ENCODE measurements around the gene TPGS1. TPM values are rescaled to one million over a fixed set of nuclear protein-coding genes. Genes with fewer than 3 reads are reported as not detected.
A peak's percentile ranks its signal among the peaks of the same experiment; 100 is the strongest.

The TPGS1 gene
- 32.7 and 35.4 TPM in 2 replicates for total RNA-seq (2012; rRNA removed)

DNA sequence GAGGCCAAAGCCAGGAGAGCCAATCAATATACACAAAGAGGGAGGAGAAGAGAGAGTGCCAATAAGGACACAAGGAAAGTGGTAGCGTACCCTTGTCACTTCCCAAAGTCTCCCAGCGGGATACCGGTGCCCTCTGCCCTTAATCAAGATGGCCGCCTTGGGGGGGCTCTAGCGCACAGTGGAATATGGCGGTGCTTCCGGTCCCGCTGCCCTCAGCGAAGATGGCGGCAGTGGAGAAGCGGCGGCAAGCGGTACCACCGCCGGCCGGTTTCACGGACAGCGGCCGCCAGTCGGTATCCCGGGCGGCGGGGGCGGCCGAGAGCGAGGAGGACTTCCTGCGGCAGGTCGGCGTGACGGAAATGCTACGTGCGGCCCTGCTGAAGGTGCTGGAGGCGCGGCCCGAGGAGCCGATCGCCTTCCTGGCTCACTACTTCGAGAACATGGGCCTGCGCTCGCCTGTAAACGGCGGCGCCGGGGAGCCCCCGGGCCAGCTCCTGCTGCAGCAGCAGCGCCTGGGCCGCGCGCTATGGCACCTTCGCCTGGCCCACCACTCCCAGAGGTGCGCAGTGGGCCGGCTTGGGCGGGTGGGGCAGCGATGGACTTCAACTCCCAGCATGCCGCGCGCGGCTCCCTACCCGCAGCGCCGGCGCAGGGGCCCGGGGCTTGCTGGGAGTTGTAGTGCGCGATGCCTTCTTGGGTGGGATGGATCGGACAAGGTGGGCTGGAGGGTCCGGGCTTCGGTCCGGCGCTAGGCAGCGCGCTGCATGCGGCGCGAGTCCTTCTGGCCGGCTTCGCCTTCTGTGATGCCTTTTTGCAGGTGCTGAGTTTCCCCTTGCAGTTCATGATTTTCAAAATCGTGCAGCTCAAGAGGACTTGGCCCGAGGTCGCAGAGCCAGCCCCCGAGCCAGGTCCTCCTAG is at the start of gene TPGS1:
TSS of gene TPGS1 (plus strand) at position 212 of the 918 bp plus-strand sequence. CDS start at position 222, 10 bp downstream.
- H3K4me1 ChIP-seq (ENCODE audit: control insufficient read depth, insufficient read depth, low read length): peaks cover 20% of the 10 kb centered on the region
- H3K4me2 ChIP-seq (ENCODE audit: low read length): peak within 1 kb of the TSS; percentile 86

DNA sequence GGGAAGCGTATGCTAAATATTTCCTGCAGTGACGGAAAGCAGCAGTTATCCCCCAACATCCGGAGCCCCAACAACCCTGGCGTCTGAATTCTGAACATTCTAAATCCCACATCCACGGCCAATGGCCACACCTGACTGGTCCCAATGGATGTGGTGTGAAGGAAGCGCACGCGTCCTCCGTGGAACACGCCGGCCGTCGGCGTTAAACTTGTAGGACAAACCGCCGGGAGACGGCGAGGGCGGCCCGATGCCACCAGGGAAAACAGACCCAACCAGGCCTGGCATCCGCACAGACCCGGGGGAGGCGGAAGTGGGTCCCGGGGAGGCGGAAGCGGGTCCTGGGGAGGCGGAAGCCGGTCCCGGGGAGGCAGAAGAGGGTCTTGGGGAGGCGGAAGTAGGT is 49.7 kb upstream of the TPGS1 start:
- Histone ChIP-seq H3K27me3 (ENCODE audit: control insufficient read depth, insufficient read depth, low read length) (peaks cover 18% of the 10 kb centered on the region), H3K36me3 (ENCODE audit: insufficient read depth, low read length) (no peaks in the 10 kb centered on the region), H3K9me3 (replicated peaks; ENCODE audit: low read length) (no peaks in the 10 kb centered on the region)

More for the DNA sequence above, at the start of gene TPGS1:
- no peaks in the 10 kb centered on the region for H3K36me3 ChIP-seq (ENCODE audit: insufficient read depth, low read length)
- H3K9me3 ChIP-seq (replicated peaks; ENCODE audit: low read length): no peaks in the 10 kb centered on the region
- H3K27me3 ChIP-seq (ENCODE audit: control insufficient read depth, insufficient read depth, low read length): no peaks in the 10 kb centered on the region
- H3K9ac ChIP-seq (ENCODE audit: low read depth, low read length): peak within 1 kb of the TSS; percentile 90
- H3K4me3 ChIP-seq (ENCODE audit: low read length): peak within 1 kb of the TSS; percentile 86

DNA sequence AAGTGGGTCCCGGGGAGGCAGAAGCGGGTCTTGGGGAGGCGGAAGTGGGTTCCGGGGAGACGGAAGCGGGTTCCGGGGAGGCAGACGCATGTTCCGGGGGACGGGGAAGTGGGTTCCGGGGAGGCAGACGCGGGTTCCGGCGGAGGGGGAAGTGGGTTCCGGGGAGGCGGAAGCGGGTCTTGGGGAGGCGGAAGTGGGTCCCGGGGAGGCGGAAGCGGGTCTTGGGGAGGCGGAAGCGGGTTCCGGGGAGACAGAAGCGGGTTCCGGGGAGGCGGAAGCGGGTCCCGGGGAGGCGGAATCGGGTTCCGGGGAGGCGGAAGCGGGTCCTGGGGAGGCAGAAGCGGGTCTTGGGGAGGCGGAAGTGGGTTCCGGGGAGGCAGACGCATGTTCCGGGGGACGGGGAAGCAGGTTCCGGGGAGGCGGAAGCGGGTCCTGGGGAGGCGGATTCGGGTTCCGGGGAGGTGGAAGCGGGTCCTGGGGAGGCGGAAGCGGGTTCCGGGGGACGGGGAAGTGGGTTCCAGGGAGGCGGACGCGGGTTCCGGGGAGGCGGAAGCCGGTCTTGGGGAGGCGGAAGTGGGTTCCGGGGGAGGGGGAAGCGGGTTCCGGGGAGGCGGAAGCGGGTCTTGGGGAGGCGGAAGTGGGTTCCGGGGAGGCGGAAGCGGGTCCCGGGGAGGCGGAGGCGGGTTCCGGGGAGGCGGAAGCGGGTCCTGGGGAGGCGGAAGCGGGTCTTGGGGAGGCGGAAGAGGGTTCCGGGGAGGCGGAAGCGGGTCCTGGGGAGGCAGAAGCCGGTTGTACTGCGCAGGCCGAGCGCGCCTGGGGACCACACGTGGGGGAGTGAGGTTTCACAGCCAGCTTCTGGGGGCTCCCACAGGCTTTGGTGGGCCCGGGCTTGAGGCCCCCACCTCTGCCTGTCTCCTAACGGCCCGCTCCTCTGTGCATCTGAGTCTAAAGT is 48.9 kb upstream of the TPGS1 start:
- no peaks in the 10 kb centered on the region for H3K9me3 ChIP-seq (replicated peaks; ENCODE audit: low read length)
- H3K9ac ChIP-seq (ENCODE audit: low read depth, low read length): no peak overlapping the region
- no peaks in the 10 kb centered on the region for H3K4me1 ChIP-seq (ENCODE audit: control insufficient read depth, insufficient read depth, low read length)
- peaks cover 22% of the 10 kb centered on the region for H3K27me3 ChIP-seq (ENCODE audit: control insufficient read depth, insufficient read depth, low read length)
- no peak overlapping the region for H3K4me2 ChIP-seq (ENCODE audit: low read length)
- no peak overlapping the region for H3K4me3 ChIP-seq (ENCODE audit: low read length)
- no peaks in the 10 kb centered on the region for H3K36me3 ChIP-seq (ENCODE audit: insufficient read depth, low read length)

More for the DNA sequence above, 49.7 kb upstream of the TPGS1 start:
- Histone ChIP-seq H3K4me2 (ENCODE audit: low read length) (no peak overlapping the region), H3K4me3 (ENCODE audit: low read length) (no peak overlapping the region), H3K4me1 (ENCODE audit: control insufficient read depth, insufficient read depth, low read length) (no peaks in the 10 kb centered on the region), H3K9ac (ENCODE audit: low read depth, low read length) (no peak overlapping the region)

GRCh38 chr19:459724-460511 is 47.4 kb upstream of the TPGS1 start:
- peak overlapping the region; percentile 54 for H3K4me3 ChIP-seq (ENCODE audit: low read length)
- no peaks in the 10 kb centered on the region for H3K9me3 ChIP-seq (replicated peaks; ENCODE audit: low read length)
- peak overlapping the region; percentile 62 for H3K4me2 ChIP-seq (ENCODE audit: low read length)
- no peaks in the 10 kb centered on the region for H3K36me3 ChIP-seq (ENCODE audit: insufficient read depth, low read length)
- H3K4me1 ChIP-seq (ENCODE audit: control insufficient read depth, insufficient read depth, low read length): no peaks in the 10 kb centered on the region
- no peak overlapping the region for H3K9ac ChIP-seq (ENCODE audit: low read depth, low read length)
- peaks cover 24% of the 10 kb centered on the region for H3K27me3 ChIP-seq (ENCODE audit: control insufficient read depth, insufficient read depth, low read length)

DNA sequence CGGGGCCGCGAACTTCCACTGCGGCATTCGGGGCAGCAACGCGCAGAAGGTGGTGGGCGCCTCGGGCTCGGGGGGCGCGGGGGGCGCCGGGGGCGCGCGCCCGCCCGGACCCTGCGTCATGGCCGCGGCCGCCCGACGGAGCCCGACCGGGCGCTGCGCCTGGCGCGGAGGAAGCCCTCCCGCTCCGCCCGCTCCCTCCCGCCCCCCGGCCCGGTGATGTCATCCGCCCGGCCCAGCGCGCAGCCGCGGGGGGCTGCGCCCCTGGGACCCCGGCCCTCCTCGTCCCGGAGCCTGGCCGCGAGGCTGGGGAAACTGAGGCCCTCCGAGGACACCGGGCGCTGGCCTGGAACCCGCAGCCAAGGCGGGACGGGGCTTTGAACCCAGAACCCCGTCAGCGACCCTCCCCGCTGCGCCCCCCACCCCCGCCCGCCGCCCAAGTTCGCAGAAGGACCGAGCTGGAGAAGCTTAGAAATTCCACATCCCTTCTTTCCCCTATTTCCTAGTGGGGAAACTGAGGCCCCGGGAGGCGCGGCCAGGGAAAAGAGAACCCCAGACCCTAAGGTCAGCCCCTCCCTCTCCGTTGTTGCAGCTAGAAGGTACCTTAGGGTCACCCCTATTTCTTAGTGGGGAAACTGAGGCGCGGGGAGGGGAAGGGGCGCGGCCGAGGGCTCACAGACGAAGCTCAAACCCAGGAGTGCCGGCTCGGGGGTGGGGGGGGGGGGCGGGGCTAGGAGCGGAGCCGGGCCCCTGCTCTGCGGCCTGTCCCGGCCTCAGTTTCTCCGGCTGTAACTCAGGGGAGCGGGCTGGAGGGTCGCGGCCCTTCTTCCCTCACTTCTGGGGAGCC is 46.2 kb upstream of the TPGS1 start, which contains the start of gene SHC2:
TSS of gene SHC2 (minus strand) at position 157 of the 844 bp plus-strand sequence. CDS start at position 120, 37 bp downstream.
- Histone ChIP-seq H3K27me3 (ENCODE audit: control insufficient read depth, insufficient read depth, low read length) (peaks cover 24% of the 10 kb centered on the region), H3K9ac (ENCODE audit: low read depth, low read length) (no peak within 1 kb of the TSS), H3K9me3 (replicated peaks; ENCODE audit: low read length) (no peaks in the 10 kb centered on the region), H3K36me3 (ENCODE audit: insufficient read depth, low read length) (no peaks in the 10 kb centered on the region), H3K4me2 (ENCODE audit: low read length) (peak within 1 kb of the TSS; percentile 62), H3K4me1 (ENCODE audit: control insufficient read depth, insufficient read depth, low read length) (no peaks in the 10 kb centered on the region), H3K4me3 (ENCODE audit: low read length) (peak within 1 kb of the TSS; percentile 54)

GRCh38 chr19:461721-462551 is 45.4 kb upstream of the TPGS1 start:
- Histone ChIP-seq H3K9ac (ENCODE audit: low read depth, low read length) (no peak overlapping the region), H3K4me3 (ENCODE audit: low read length) (no peak overlapping the region), H3K27me3 (ENCODE audit: control insufficient read depth, insufficient read depth, low read length) (peaks cover 24% of the 10 kb centered on the region)

DNA sequence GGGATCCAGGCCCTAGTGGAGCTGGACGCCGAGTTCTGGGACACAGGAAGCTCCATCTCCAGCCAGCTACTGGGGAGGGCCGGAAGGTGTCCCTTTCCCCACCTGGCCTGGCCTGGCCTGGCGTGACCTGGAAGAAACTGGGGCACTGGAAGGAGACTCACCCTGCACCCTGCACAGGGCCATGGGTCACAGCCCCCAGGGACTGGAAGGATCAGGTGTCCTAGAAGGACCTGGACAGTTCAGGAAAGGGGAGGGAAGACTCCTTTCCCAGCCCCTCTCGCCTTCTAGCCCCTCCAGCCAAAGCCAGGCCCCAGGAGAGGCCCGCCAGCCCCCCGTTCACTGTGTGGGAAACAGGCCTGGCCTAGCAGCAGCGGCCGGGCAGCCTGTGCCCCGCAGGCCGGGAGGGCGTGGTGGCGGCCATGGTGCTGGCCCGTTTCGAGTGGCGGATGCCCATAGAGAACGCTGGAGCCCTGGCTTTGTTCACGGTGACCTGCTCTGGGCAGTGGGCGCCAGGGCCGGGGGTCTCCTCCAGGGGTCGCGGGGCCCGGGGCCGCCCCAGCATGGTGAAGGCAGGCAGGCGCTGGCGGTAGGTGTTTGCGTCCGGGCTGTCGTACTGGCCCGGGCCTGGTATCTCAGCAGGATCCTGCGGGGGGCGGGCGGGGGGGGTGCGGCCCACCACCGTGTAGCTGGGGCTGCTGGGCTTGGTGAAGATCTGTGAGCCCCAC is 43.7 kb upstream of the TPGS1 start:
- Histone ChIP-seq H3K4me3 (ENCODE audit: low read length) (no peak overlapping the region), H3K4me1 (ENCODE audit: control insufficient read depth, insufficient read depth, low read length) (no peaks in the 10 kb centered on the region)

More at GRCh38 chr19:461721-462551, 45.4 kb upstream of the TPGS1 start:
- no peaks in the 10 kb centered on the region for H3K9me3 ChIP-seq (replicated peaks; ENCODE audit: low read length)
- H3K4me2 ChIP-seq (ENCODE audit: low read length): no peak overlapping the region
- H3K36me3 ChIP-seq (ENCODE audit: insufficient read depth, low read length): no peaks in the 10 kb centered on the region
- no peaks in the 10 kb centered on the region for H3K4me1 ChIP-seq (ENCODE audit: control insufficient read depth, insufficient read depth, low read length)

GRCh38 chr19:464208-464545 is 43.1 kb upstream of the TPGS1 start:
- Histone ChIP-seq H3K9ac (ENCODE audit: low read depth, low read length) (no peak overlapping the region), H3K4me2 (ENCODE audit: low read length) (no peak overlapping the region), H3K4me3 (ENCODE audit: low read length) (no peak overlapping the region), H3K36me3 (ENCODE audit: insufficient read depth, low read length) (no peaks in the 10 kb centered on the region), H3K4me1 (ENCODE audit: control insufficient read depth, insufficient read depth, low read length) (no peaks in the 10 kb centered on the region), H3K9me3 (replicated peaks; ENCODE audit: low read length) (no peaks in the 10 kb centered on the region), H3K27me3 (ENCODE audit: control insufficient read depth, insufficient read depth, low read length) (peaks cover 24% of the 10 kb centered on the region)

More for the DNA sequence above, 43.7 kb upstream of the TPGS1 start:
- H3K36me3 ChIP-seq (ENCODE audit: insufficient read depth, low read length): no peaks in the 10 kb centered on the region
- no peak overlapping the region for H3K9ac ChIP-seq (ENCODE audit: low read depth, low read length)
- H3K27me3 ChIP-seq (ENCODE audit: control insufficient read depth, insufficient read depth, low read length): peaks cover 24% of the 10 kb centered on the region
- no peak overlapping the region for H3K4me2 ChIP-seq (ENCODE audit: low read length)
- no peaks in the 10 kb centered on the region for H3K9me3 ChIP-seq (replicated peaks; ENCODE audit: low read length)

GRCh38 chr19:465056-465816 is 42.1 kb upstream of the TPGS1 start:
- Histone ChIP-seq H3K9ac (ENCODE audit: low read depth, low read length) (no peak overlapping the region), H3K36me3 (ENCODE audit: insufficient read depth, low read length) (no peaks in the 10 kb centered on the region), H3K4me1 (ENCODE audit: control insufficient read depth, insufficient read depth, low read length) (no peaks in the 10 kb centered on the region), H3K27me3 (ENCODE audit: control insufficient read depth, insufficient read depth, low read length) (peaks cover 17% of the 10 kb centered on the region), H3K9me3 (replicated peaks; ENCODE audit: low read length) (no peaks in the 10 kb centered on the region), H3K4me2 (ENCODE audit: low read length) (no peak overlapping the region), H3K4me3 (ENCODE audit: low read length) (no peak overlapping the region)

Measured in skeletal muscle satellite cell (primary cell).